Adipocyte (in vitro differentiated cells): ENCODE data around the gene BRCA2.

ENCODE experiments used
- DNase-seq: peaks from one replicate; pipeline ENCODE4 v3.0.0-alpha.2; 2015; ENCODE audit warnings: low read depth
- H3K27me3 ChIP-seq: replicated peaks from 2 replicates; pipeline ENCODE4 v1.7.0; 2013; ENCODE audit warnings: mild to moderate bottlenecking, low read length, moderate library complexity; ENCODE audit not compliant: control insufficient read depth, insufficient read depth
- H3K36me3 ChIP-seq: 2 replicates; pipeline ENCODE4 v1.7.0; 2013; ENCODE audit warnings: low read length, mild to moderate bottlenecking, moderate library complexity; ENCODE audit not compliant: control insufficient read depth, insufficient read depth, severe bottlenecking
- H3K4me1 ChIP-seq: 2 replicates; pipeline ENCODE4 v1.7.0; 2013; ENCODE audit warnings: mild to moderate bottlenecking, low read length, moderate library complexity; ENCODE audit not compliant: control insufficient read depth, insufficient read depth
- H3K4me3 ChIP-seq: 2 replicates; pipeline ENCODE4 v1.7.0; 2013; ENCODE audit warnings: mild to moderate bottlenecking, low read length, moderate library complexity
- H3K9ac ChIP-seq: 2 replicates; pipeline ENCODE4 v1.7.0; 2013; ENCODE audit warnings: mild to moderate bottlenecking, low read length, moderate library complexity
- H3K9me3 ChIP-seq: 2 replicates; pipeline ENCODE4 v1.7.0; 2013; ENCODE audit warnings: mild to moderate bottlenecking, low read length, moderate library complexity; ENCODE audit not compliant: control insufficient read depth

Gene BRCA2

GRCh38 chr13:32390048-32390447 is 74.7 kb downstream of the BRCA2 start:
- no peak for DNase-seq
- no peak overlapping the region for H3K9ac ChIP-seq

GRCh38 chr13:32390484-32390883 is 75.2 kb downstream of the BRCA2 start:
- DNase-seq, result no peak
- Histone ChIP-seq H3K4me1 (no peaks in the 10 kb centered on the region), H3K9ac (no peak overlapping the region), H3K27me3 (no peaks in the 10 kb centered on the region), H3K4me3 (no peak overlapping the region), H3K36me3 (no peaks in the 10 kb centered on the region), H3K9me3 (no peaks in the 10 kb centered on the region)

More at GRCh38 chr13:32390048-32390447, 74.7 kb downstream of the BRCA2 start:
- Histone ChIP-seq H3K27me3 (no peaks in the 10 kb centered on the region), H3K4me1 (no peaks in the 10 kb centered on the region), H3K36me3 (peaks cover under 1% of the 10 kb centered on the region), H3K4me3 (no peak overlapping the region), H3K9me3 (no peaks in the 10 kb centered on the region)

- Histone ChIP-seq H3K9me3 (no peaks in the 10 kb centered on the region), H3K27me3 (no peaks in the 10 kb centered on the region), H3K4me3 (no peak overlapping the region), H3K9ac (no peak overlapping the region), H3K36me3 (no peaks in the 10 kb centered on the region), H3K4me1 (no peaks in the 10 kb centered on the region)
- peak; percentile 42 for DNase-seq
Measured at GRCh38 chr13:32391101-32391619, 75.9 kb downstream of the BRCA2 start.

GRCh38 chr13:32403108-32403507 is 87.8 kb downstream of the BRCA2 start:
- H3K27me3 ChIP-seq, result no peaks in the 10 kb centered on the region
- no peak overlapping the region for H3K4me3 ChIP-seq
- no peaks in the 10 kb centered on the region for H3K9me3 ChIP-seq
- DNase-seq, result no peak
- no peaks in the 10 kb centered on the region for H3K4me1 ChIP-seq
- H3K9ac ChIP-seq, result no peak overlapping the region
- H3K36me3 ChIP-seq, result no peaks in the 10 kb centered on the region

- Histone ChIP-seq H3K4me1 (peaks cover 17% of the 10 kb centered on the region), H3K9ac (no peak overlapping the region), H3K36me3 (no peaks in the 10 kb centered on the region), H3K9me3 (no peaks in the 10 kb centered on the region), H3K27me3 (no peaks in the 10 kb centered on the region), H3K4me3 (no peak overlapping the region)
- DNase-seq, result no peak
Measured at GRCh38 chr13:32407854-32408253, 92.5 kb downstream of the BRCA2 start.

GRCh38 chr13:32408296-32409000 is 93.1 kb downstream of the BRCA2 start:
- Histone ChIP-seq H3K9me3 (no peaks in the 10 kb centered on the region), H3K27me3 (no peaks in the 10 kb centered on the region), H3K9ac (no peak overlapping the region), H3K4me3 (no peak overlapping the region), H3K4me1 (peaks cover 17% of the 10 kb centered on the region), H3K36me3 (no peaks in the 10 kb centered on the region)
- DNase-seq, result no peak

- no peaks in the 10 kb centered on the region for H3K9me3 ChIP-seq
- no peaks in the 10 kb centered on the region for H3K36me3 ChIP-seq
- peak overlapping the region; percentile 79 for H3K4me3 ChIP-seq
- H3K4me1 ChIP-seq, result peaks cover 17% of the 10 kb centered on the region
- H3K9ac ChIP-seq, result no peak overlapping the region
- no peaks in the 10 kb centered on the region for H3K27me3 ChIP-seq
- DNase-seq, result no peak
Measured at GRCh38 chr13:32409001-32409313, 93.6 kb downstream of the BRCA2 start.

GRCh38 chr13:32409561-32410421 is 94.5 kb downstream of the BRCA2 start:
- peak overlapping the region; percentile 66 for H3K9ac ChIP-seq
- DNase-seq, result peak; percentile 49
- no peaks in the 10 kb centered on the region for H3K36me3 ChIP-seq
- H3K4me3 ChIP-seq, result peak overlapping the region; percentile 79
- H3K9me3 ChIP-seq, result no peaks in the 10 kb centered on the region
- no peaks in the 10 kb centered on the region for H3K27me3 ChIP-seq
- H3K4me1 ChIP-seq, result peaks cover 17% of the 10 kb centered on the region

- DNase-seq, result no peak
- Histone ChIP-seq H3K9ac (no peak overlapping the region), H3K4me1 (peaks cover 17% of the 10 kb centered on the region), H3K9me3 (no peaks in the 10 kb centered on the region), H3K36me3 (no peaks in the 10 kb centered on the region), H3K27me3 (no peaks in the 10 kb centered on the region), H3K4me3 (no peak overlapping the region)
Measured at GRCh38 chr13:32413284-32413683, 98.0 kb downstream of the BRCA2 start.

- Histone ChIP-seq H3K9me3 (no peaks in the 10 kb centered on the region), H3K4me3 (no peak overlapping the region), H3K9ac (no peak overlapping the region), H3K4me1 (peaks cover 9% of the 10 kb centered on the region), H3K27me3 (no peaks in the 10 kb centered on the region), H3K36me3 (no peaks in the 10 kb centered on the region)
- DNase-seq, result no peak
Measured at GRCh38 chr13:32414580-32414979, 99.3 kb downstream of the BRCA2 start.

- H3K4me3 ChIP-seq, result no peak overlapping the region
- no peaks in the 10 kb centered on the region for H3K36me3 ChIP-seq
- no peak overlapping the region for H3K9ac ChIP-seq
- no peaks in the 10 kb centered on the region for H3K9me3 ChIP-seq
- peak; percentile 12 for DNase-seq
- H3K27me3 ChIP-seq, result no peaks in the 10 kb centered on the region
- peaks cover 5% of the 10 kb centered on the region for H3K4me1 ChIP-seq
Measured at GRCh38 chr13:32415019-32415418, 99.7 kb downstream of the BRCA2 start.
